H1 (cell line): ENCODE results near the gene DVL2. TPM values are rescaled to one million over a fixed set of nuclear protein-coding genes. Genes with fewer than 3 reads are reported as not detected.

ENCODE experiments used
- CTCF ChIA-PET: fragments of 300-600 bp; sonication (Branson Sonifier 250); formaldehyde crosslinking; loops from one replicate; lab custom pipeline; 2021; ENCODE audit not compliant: partially characterized antibody; lab: Charles Lee
- POLR2A ChIA-PET: fragments of 300-600 bp; sonication (Branson Sonifier 250); formaldehyde crosslinking; loops from one replicate; lab custom pipeline; 2021; ENCODE audit warnings: inconsistent platforms; ENCODE audit not compliant: partially characterized antibody; lab: Charles Lee
- DNase-seq, 2 experiments: peaks; one replicate each; pipeline versions ENCODE4 v3.0.0 to v3.0.0-alpha.2; 2010 to 2022; ENCODE audit warnings: low spot score in 2 of 2, low read depth in 1 of 2, mixed read lengths in 1 of 2
- FAIRE-seq: peaks from 2 replicates; lab custom pipeline; 2011; peaks lifted over from hg19 to GRCh38; lab: Jason Lieb, UNC
- H2AFZ ChIP-seq: 2 replicates; pipeline ENCODE4 v1.8.1; 2012; ENCODE audit warnings: low read length, inconsistent platforms
- H2AK5ac ChIP-seq: 2 replicates; pipeline ENCODE4 v1.6.1; 2013; ENCODE audit warnings: low read depth, low read length
- H2BK120ac ChIP-seq: replicated peaks from 2 replicates; pipeline ENCODE3; 2013; ENCODE audit warnings: low read depth, low read length, inconsistent platforms
- H2BK12ac ChIP-seq: 2 replicates; pipeline ENCODE4 v1.6.1; 2013; ENCODE audit warnings: low read depth, low read length
- H2BK15ac ChIP-seq: 2 replicates; pipeline ENCODE4 v1.6.1; 2013; ENCODE audit warnings: low read length
- H2BK20ac ChIP-seq: 2 replicates; pipeline ENCODE4 v1.6.1; 2013; ENCODE audit warnings: low read length
- H2BK5ac ChIP-seq: 2 replicates; pipeline ENCODE4 v1.6.1; 2013; ENCODE audit warnings: low read depth, low read length
- H3K14ac ChIP-seq: 2 replicates; pipeline ENCODE4 v1.6.1; 2013; ENCODE audit warnings: inconsistent platforms; ENCODE audit not compliant: insufficient read length
- H3K18ac ChIP-seq: 2 replicates; pipeline ENCODE4 v1.6.1; 2013; ENCODE audit warnings: low read length; ENCODE audit errors: extremely low read depth
- H3K23ac ChIP-seq: 2 replicates; pipeline ENCODE4 v1.6.1; 2013; ENCODE audit warnings: inconsistent platforms; ENCODE audit not compliant: insufficient read length
- H3K23me2 ChIP-seq: 2 replicates; pipeline ENCODE4 v1.6.1; 2013; ENCODE audit warnings: low read depth, low read length
- H3K27ac ChIP-seq: 2 replicates; pipeline ENCODE4 v1.6.1; 2011; ENCODE audit warnings: low read depth, low read length, inconsistent platforms
- H3K27me3 ChIP-seq, 4 experiments: replicated peaks in 1 of 4; 1 replicate in 1 of 4; 2 replicates in 3 of 4; pipeline versions ENCODE4 v1.6.1 to v1.8.1; 2011 to 2013; ENCODE audit warnings: low read length in 3 of 4, mild to moderate bottlenecking in 3 of 4, inconsistent platforms in 2 of 4, mixed read lengths in 2 of 4, moderate library complexity in 1 of 4; ENCODE audit not compliant: control insufficient read depth in 3 of 4, insufficient read depth in 3 of 4; ENCODE audit errors: extremely low read depth in 1 of 4
- H3K36me3 ChIP-seq, 4 experiments: 2 replicates each; pipeline versions ENCODE4 v1.6.1 to v1.8.1; 2011 to 2013; ENCODE audit warnings: mild to moderate bottlenecking in 4 of 4, low read length in 3 of 4, moderate library complexity in 2 of 4, control low read depth in 1 of 4, inconsistent platforms in 1 of 4; ENCODE audit not compliant: insufficient read depth in 4 of 4, control insufficient read depth in 2 of 4
- H3K4ac ChIP-seq: replicated peaks from 2 replicates; pipeline ENCODE3; 2013; ENCODE audit warnings: low read length, low read depth, mixed read lengths, inconsistent platforms; ENCODE audit not compliant: insufficient read length
- H3K4me1 ChIP-seq, 4 experiments: replicated peaks in 1 of 4; 1 replicate in 1 of 4; 2 replicates in 3 of 4; pipeline versions ENCODE4 v1.6.1 to v1.8.1; 2011 to 2013; ENCODE audit warnings: low read length in 3 of 4, inconsistent platforms in 2 of 4, mixed read lengths in 1 of 4; ENCODE audit not compliant: insufficient read depth in 4 of 4, control insufficient read depth in 3 of 4
- H3K4me2 ChIP-seq, 2 experiments: 2 replicates each; pipeline versions ENCODE4 v1.6.1 to v1.8.1; 2011 to 2013; ENCODE audit warnings: low read depth in 2 of 2, low read length in 2 of 2, control low read depth in 1 of 2, inconsistent platforms in 1 of 2, mild to moderate bottlenecking in 1 of 2; ENCODE audit not compliant: insufficient read depth in 1 of 2
- H3K4me3 ChIP-seq, 4 experiments: fragments of 200-600, 300-600 bp in 1 of 4; sonication (generic), shearing (Covaris generic), sonication (Bioruptor Twin) in 1 of 4; 2 replicates each; pipeline versions ENCODE4 v1.5.1 to v1.8.1; 2011 to 2016; ENCODE audit warnings: low read length in 4 of 4, low read depth in 3 of 4, control low read depth in 2 of 4, inconsistent platforms in 2 of 4, mild to moderate bottlenecking in 2 of 4, mixed read lengths in 1 of 4, moderate library complexity in 1 of 4; ENCODE audit not compliant: insufficient read depth in 2 of 4; ENCODE audit errors: extremely low read depth in 1 of 4
- H3K56ac ChIP-seq: replicated peaks from 2 replicates; pipeline ENCODE3; 2013; ENCODE audit warnings: low read depth, mild to moderate bottlenecking, mixed read lengths, low read length, inconsistent platforms; ENCODE audit not compliant: insufficient read length
- H3K79me1 ChIP-seq: 2 replicates; pipeline ENCODE4 v1.6.1; 2013; ENCODE audit warnings: low read depth, low read length, control low read depth
- H3K79me2 ChIP-seq, 2 experiments: 2 replicates each; pipeline versions ENCODE4 v1.6.1 to v1.8.1; 2012 to 2013; ENCODE audit warnings: low read length in 2 of 2, mild to moderate bottlenecking in 2 of 2, inconsistent platforms in 1 of 2; ENCODE audit not compliant: insufficient read depth in 2 of 2, control insufficient read depth in 1 of 2
- H3K9ac ChIP-seq, 4 experiments: replicated peaks in 1 of 4; 1 replicate in 1 of 4; 2 replicates in 3 of 4; pipeline versions ENCODE4 v1.6.1 to v1.8.1; 2011 to 2013; ENCODE audit warnings: low read depth in 3 of 4, low read length in 3 of 4, control low read depth in 2 of 4, mild to moderate bottlenecking in 2 of 4, moderate library complexity in 2 of 4, inconsistent platforms in 1 of 4; ENCODE audit errors: extremely low read depth in 1 of 4
- H3K9me3 ChIP-seq, 2 experiments: 2 replicates each; pipeline versions ENCODE4 v1.6.1 to v1.8.1; 2012 to 2013; ENCODE audit warnings: mild to moderate bottlenecking in 2 of 2, moderate library complexity in 2 of 2, control low read depth in 1 of 2, inconsistent platforms in 1 of 2, low read depth in 1 of 2, low read length in 1 of 2, mixed read lengths in 1 of 2; ENCODE audit not compliant: insufficient read depth in 2 of 2
- H4K20me1 ChIP-seq, 2 experiments: replicated peaks in 1 of 2; 2 replicates each; pipeline versions ENCODE3 to v1.8.1; 2011 to 2013; ENCODE audit warnings: inconsistent platforms in 2 of 2, low read length in 2 of 2, mild to moderate bottlenecking in 1 of 2; ENCODE audit not compliant: insufficient read depth in 2 of 2, control insufficient read depth in 1 of 2
- H4K5ac ChIP-seq: 2 replicates; pipeline ENCODE4 v1.6.1; 2013; ENCODE audit warnings: low read length, low read depth, mixed read lengths, inconsistent platforms; ENCODE audit not compliant: insufficient read length
- H4K8ac ChIP-seq: 2 replicates; pipeline ENCODE4 v1.8.0; 2013; ENCODE audit warnings: mild to moderate bottlenecking, moderate library complexity, low read length, inconsistent platforms; ENCODE audit not compliant: insufficient read depth; ENCODE audit errors: extremely low read depth
- H4K91ac ChIP-seq: replicated peaks from 2 replicates; pipeline ENCODE3; 2013; ENCODE audit warnings: low read length, mixed read lengths, inconsistent platforms; ENCODE audit not compliant: insufficient read length
- CREB1 ChIP-seq: IDR thresholded peaks from 2 replicates; pipeline ENCODE4 v1.6.1; 2012; ENCODE audit warnings: inconsistent platforms
- KDM1A ChIP-seq: fragments of 200-600, 300-600 bp; sonication (generic); IDR thresholded peaks from 2 replicates; pipeline ENCODE4 v1.7.1; 2016; ENCODE audit warnings: mild to moderate bottlenecking, low read length, borderline replicate concordance
- RAD21 ChIP-seq, 2 experiments: IDR thresholded peaks in 1 of 2; conservative IDR thresholded peaks in 1 of 2; 2 replicates each; pipeline ENCODE4 v1.6.1; 2011; ENCODE audit warnings: low read depth in 2 of 2, low read length in 2 of 2, improper control_type of control experiment in 1 of 2, inconsistent platforms in 1 of 2, mild to moderate bottlenecking in 1 of 2, moderate library complexity in 1 of 2
- YY1 ChIP-seq: IDR thresholded peaks from 2 replicates; pipeline ENCODE4 v1.6.1; 2011; ENCODE audit warnings: low read depth, mild to moderate bottlenecking, low read length
- WGBS, 2 experiments: shearing (Covaris generic) in 1 of 2; methylation state at CpG; one replicate each; pipeline versions ENCODE4 v1.1.6 to v1.1.7; 2013 to 2015; ENCODE audit warnings: low lambda C conversion rate in 2 of 2, mixed read lengths in 2 of 2, inconsistent platforms in 1 of 2, low coverage in 1 of 2, missing lambda C conversion rate in 1 of 2; ENCODE audit not compliant: insufficient replicate concordance in 2 of 2, insufficient coverage in 1 of 2, insufficient read length in 1 of 2; ENCODE audit errors: extremely low coverage in 1 of 2, missing lambda C conversion rate in 1 of 2; 5-methylcytosine and 5-hydroxymethylcytosine counted together
- polyA plus RNA-seq, 7 experiments: library from polyadenylated mRNA; depleted of rRNA in 3 of 7; stranded (reverse) in 5 of 7; unstranded in 2 of 7; fragments of >200 nt in 5 of 7; fragments of 200-250 nt in 2 of 7; gene quantifications; 1 replicate in 5 of 7; 2 replicates in 1 of 7; 4 replicates in 1 of 7; pipeline versions ENCODE4 v1.2.1 to v1.2.3, GENCODE V29; 2011 to 2013; ENCODE audit warnings: missing spikeins in 2 of 7, mixed read lengths in 2 of 7
- total RNA-seq: library from RNA; stranded (reverse); fragmentation: NEBNext Ultra II Directional; extraction: Animal tissue kit (Norgen Biotek cat#: 25700); gene quantifications from 2 replicates; pipeline ENCODE4 v1.2.1, GENCODE V29; 2021

The DVL2 gene
- total and polyA plus RNA-seq, 2 of the 8 experiments (the other 6 are each of a cell fraction or from before 2014, with no cell fraction given) = 19.0 to 59.6 TPM

GRCh38 chr17:7249214-7249613 is 14.9 kb upstream of the DVL2 start:
- Histone ChIP-seq H2BK15ac (no peak overlapping the region), H3K4me3 (no peak overlapping the region)
- CTCF ChIA-PET = interaction anchor here (0.6 to 1.4 kb wide), 4 partner anchors 11 to 515 kb away, joined by 3 to 7 read pairs (median 4); partner anchors contain the start of gene SLC2A4

More at GRCh38 chr17:7249214-7249613, 14.9 kb upstream of the DVL2 start:
- no peak overlapping the region for H3K4ac ChIP-seq
- no peaks in the 10 kb centered on the region for H3K27me3 ChIP-seq
- 91% methylated on average over 6 of the region's 6 CpGs; no CpG with 5 or more reads in 1 of the 2 experiments for WGBS, 2 experiments
- no peak overlapping the region for H4K91ac ChIP-seq
- no peak overlapping the region for H3K23ac ChIP-seq
- H3K14ac ChIP-seq = no peak overlapping the region
- H3K79me1 ChIP-seq = peaks cover 16% of the 10 kb centered on the region
- H2BK120ac ChIP-seq = no peak overlapping the region
- H3K23me2 ChIP-seq = peaks cover 7% of the 10 kb centered on the region
- H3K4me2 ChIP-seq = peak overlapping the region in 1 of 2 experiments; percentile 99; a peak in 1 of 4 replicates
- POLR2A ChIA-PET = interaction anchor here (0.9 to 8.3 kb wide), 11 partner anchors 8 to 66 kb away, joined by 3 to 121 read pairs (median 4); partner anchors contain the start of genes ACADVL, CLDN7, DLG4 and DVL2
- peak overlapping the region in 1 of 4 experiments; percentile 14; a peak in 1 of 7 replicates for H3K9ac ChIP-seq
- H3K56ac ChIP-seq = no peak overlapping the region
- no peak overlapping the region for H2AK5ac ChIP-seq
- H3K9me3 ChIP-seq = no peaks in the 10 kb centered on the region
- peaks cover 3 to 12% (median 5%) of the 10 kb centered on the region in 4 experiments for H3K4me1 ChIP-seq
- H2BK5ac ChIP-seq = 0 out of 2 replicates have a peak overlapping the region, but pooled peaks have one; percentile 44
- DNase-seq = no peak
- H4K20me1 ChIP-seq = peaks cover 4 to 9% of the 10 kb centered on the region in 2 experiments
- no peak overlapping the region for H3K27ac ChIP-seq
- H2BK20ac ChIP-seq = no peak overlapping the region
- peaks cover 23 to 54% of the 10 kb centered on the region in 2 experiments for H3K79me2 ChIP-seq
- H3K18ac ChIP-seq = no peak overlapping the region
- no peak overlapping the region for H4K8ac ChIP-seq
- H3K36me3 ChIP-seq = peaks cover 9 to 25% (median 20%) of the 10 kb centered on the region in 4 experiments; a peak in 7 of 8 replicates
- H2AFZ ChIP-seq = no peak overlapping the region
- no peak overlapping the region for H4K5ac ChIP-seq
- TF ChIP-seq YY1 (no peak), RAD21 (IDR thresholded peaks at IDR 0.05 in 1 of 2, conservative IDR thresholded peaks at IDR 0.05 in 1 of 2; ENCODE audit: low read depth in 2 of 2, low read length in 2 of 2) (no peak), KDM1A (no peak), CREB1 (no peak)
- H2BK12ac ChIP-seq = no peak overlapping the region
- FAIRE-seq = no peak
